ENCODE measurements around the gene NUP210.

Gene NUP210

DNA sequence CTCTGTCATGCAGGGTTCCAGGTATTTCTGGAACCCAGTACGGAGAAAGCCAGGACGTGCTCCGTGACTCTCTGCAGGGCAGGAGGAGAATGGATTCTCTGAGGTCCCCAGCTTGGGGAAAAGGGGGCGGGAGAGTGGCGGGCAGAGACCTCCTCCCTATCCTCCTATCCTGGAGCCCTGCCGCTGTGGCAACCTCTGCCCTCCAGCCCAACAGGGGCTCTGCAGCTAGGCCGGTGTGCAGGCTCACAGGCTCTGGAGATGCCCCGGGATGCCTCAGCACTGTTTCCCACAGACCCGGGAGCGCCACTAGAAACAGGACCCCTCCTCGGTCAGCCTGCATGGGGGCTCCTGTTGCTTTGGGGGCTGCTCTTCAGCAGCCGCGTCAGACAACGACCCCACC is 43.1 kb downstream of the NUP210 start:
- TF ChIP-seq GATA3 (IDR thresholded peaks at IDR 0.05; ENCODE audit: low read depth, low read length) = no peak

DNA sequence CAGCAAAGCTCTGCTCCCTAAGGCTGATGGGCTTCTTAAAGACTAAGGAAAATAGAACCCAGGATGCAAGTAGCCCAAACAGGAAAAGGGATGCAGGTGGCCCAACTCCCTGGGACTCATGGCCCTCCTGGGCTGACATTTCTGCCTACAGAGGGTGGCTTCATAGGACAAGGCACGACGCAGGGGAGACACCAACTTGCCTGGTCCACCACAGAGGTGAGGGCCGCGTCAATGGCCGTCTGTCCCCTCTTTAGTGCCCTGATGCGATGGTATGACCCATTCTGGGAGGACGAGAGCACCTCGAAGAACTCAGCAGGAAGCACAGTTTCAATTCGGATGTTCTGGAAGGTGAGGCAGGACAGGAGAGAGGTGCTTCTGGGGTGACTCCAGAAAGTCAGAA is 44.0 kb downstream of the NUP210 start:
- TF ChIP-seq GATA2 (IDR thresholded peaks at IDR 0.05; ENCODE audit: low read depth, low read length) = no peak
- no peak for TF ChIP-seq GATA3 (IDR thresholded peaks at IDR 0.05; ENCODE audit: low read depth, low read length)

DNA sequence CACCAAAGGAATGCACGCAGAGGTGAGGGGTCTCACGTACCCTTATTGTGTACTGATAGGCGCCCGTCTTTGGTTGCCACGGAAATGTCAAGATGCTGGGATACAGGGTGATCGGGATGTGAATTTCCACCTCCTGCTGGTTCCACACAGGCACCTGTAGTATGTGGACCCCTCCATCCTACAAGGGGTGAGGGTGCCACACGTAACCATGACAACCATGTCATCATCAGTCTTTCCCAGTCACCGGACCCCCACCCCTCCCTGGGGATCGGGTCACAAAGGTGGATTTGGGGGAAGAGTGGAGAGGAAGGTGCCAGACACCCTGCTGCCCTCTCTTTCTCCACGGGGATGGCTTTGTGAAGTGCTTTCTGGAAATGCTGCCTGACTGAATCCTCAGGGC is 44.7 kb downstream of the NUP210 start:
- no peak for TF ChIP-seq GATA3 (IDR thresholded peaks at IDR 0.05; ENCODE audit: low read depth, low read length)
- no peak for TF ChIP-seq GATA2 (IDR thresholded peaks at IDR 0.05; ENCODE audit: low read depth, low read length)

DNA sequence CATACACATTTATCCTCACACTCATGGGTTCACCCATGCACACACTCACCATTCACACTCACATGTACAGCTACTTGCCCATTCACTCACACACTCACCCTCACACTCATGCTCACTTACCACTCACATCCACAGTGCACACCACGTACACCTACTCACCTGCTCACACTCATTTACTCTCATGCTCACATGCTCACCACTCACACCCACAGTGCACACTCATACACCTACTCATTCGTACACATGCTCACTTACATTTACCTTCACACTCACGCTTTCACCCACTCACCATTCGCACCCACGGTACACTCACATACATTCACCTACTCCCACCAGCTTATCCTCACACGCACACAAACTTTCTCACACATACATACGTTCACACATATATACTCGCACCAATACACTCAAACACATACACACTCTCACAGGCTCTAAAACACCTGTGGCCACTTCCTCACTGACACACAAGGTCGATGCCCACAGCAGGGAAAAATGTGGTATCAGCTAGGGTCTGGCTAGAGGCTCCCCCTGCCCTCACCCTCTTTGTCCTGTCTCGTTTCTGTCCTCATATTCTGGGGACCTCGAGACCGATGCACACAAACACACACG is 46.0 kb downstream of the NUP210 start:
- no peak for TF ChIP-seq GATA2 (IDR thresholded peaks at IDR 0.05; ENCODE audit: low read depth, low read length)

DNA sequence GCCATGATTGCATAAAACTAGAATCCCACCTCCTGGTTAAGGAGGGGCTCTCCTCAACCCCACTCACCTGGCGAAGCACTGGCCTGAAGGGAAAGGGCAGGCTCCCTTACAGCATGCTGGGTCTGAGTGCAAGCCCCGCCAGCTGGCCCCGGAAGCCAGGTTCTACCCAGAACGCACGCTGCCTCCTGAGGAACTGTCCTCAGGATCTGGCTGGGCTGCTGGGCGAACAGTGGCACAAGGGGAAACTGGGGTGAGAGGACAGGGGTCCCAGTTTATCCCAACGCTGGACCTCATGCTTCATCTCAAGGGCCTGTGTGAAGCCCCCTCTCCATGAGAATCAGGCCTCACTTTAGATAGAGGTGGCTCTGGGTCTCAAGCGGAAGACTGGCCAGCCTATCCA is 47.5 kb downstream of the NUP210 start:
- TF ChIP-seq GATA3 (IDR thresholded peaks at IDR 0.05; ENCODE audit: low read depth, low read length) (no peak), GATA2 (IDR thresholded peaks at IDR 0.05; ENCODE audit: low read depth, low read length) (no peak)

DNA sequence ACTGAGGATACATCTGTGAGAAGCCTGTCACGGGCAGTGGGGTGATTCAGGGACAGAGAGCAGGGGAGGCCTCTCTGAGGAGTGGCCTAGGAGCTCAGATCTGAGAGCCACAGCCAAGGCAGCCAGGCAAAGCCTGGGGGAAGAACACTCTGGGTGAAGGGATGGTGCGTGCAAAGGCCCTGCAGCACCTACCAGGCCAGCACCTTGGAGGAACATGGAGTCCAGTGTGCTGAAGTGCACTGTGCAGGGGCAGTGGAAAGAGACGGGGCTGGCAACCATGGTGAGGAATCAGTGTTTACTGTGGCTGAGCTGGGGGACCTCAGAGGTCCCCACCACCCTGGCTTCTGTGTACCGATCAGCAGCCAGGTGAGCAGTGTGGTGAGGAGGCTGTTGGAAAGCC is 48.0 kb downstream of the NUP210 start:
- no peak for TF ChIP-seq GATA3 (IDR thresholded peaks at IDR 0.05; ENCODE audit: low read depth, low read length)
- TF ChIP-seq GATA2 (IDR thresholded peaks at IDR 0.05; ENCODE audit: low read depth, low read length) = no peak

DNA sequence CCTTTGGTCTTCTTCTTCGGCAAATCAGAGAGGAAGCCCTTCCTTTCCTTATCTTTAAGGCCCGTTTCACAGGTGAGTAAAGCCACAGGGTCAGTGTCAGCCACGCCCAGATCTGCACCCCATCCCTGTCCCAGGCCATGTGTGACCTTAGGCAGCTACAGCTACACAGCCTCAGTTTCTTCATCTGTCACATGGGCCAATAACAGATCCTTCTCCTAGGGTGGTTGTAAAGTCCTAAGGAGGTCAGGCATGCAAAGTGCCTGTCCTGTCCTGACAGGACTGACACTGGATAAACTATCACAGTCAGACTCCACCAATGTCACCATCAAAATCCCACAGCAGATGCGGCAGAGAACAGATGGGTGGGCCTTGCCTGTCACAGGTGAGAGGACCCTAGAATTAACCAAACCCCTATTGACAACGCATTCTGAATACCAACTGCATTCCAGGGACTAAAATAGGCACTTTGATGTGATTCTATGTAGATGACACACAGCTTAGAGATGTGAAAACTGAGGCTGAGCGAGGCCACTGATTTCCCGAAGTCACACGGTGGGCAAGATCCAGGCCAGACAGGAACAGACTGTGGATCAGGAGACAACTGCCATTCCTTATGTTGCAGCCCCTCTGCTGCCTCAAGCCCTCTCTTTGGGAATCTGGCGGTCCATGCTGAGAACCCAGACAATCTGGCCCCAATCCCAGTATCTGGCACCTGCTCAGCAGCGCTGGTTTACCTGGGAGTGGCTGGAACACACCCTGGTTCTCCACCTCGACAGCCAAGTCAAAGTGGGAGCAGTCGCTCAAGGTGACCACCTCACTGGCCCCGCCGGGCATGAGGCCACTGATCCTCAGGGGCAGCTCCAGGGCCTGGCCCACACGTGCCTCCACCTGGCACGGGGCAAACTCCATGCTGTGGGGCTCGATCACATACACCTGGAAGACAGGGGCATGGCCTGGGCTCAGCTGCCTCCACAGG is 48.7 kb downstream of the NUP210 start:
- no peak for TF ChIP-seq GATA3 (IDR thresholded peaks at IDR 0.05; ENCODE audit: low read depth, low read length)
- no peak for TF ChIP-seq GATA2 (IDR thresholded peaks at IDR 0.05; ENCODE audit: low read depth, low read length)

DNA sequence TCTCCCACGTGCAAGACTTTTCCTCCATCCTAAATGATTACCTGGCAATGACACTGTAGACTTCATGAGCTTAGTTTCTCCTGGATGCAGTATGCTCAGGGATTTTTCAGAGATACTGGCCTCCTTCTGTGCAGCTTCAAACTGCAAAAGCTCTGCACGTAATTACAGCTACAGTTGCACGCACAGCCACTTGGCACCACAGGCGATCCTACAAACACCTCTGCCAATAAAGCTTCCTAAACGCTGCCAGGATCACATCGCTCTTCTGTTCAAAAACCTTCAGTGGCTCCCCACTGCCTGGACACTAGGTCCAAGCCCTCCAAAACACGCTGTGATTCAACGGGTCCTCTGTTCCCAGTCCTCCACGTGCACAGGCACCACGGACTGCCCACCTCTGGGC is 49.5 kb downstream of the NUP210 start:
- TF ChIP-seq GATA2 (IDR thresholded peaks at IDR 0.05; ENCODE audit: low read depth, low read length) = no peak
- no peak for TF ChIP-seq GATA3 (IDR thresholded peaks at IDR 0.05; ENCODE audit: low read depth, low read length)

DNA sequence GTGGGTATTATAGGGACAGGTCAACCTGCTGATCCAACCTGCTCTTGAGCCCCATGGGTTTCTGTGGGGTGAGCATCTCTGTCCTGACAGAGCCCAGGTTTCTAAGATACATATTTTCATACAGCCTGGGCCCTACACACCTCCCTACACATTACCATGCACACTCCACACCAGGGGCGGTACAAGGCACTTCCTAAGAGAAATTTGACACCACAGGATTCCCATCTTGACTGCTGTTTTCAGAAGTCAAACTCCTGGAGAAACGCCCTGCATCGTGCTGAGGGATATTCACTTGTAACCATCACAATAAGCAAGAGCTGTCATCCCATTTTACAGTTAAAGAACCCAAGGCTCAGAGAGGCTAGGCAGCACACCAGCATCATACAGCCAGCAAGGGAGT is 50.1 kb downstream of the NUP210 start:
- no peak for TF ChIP-seq GATA3 (IDR thresholded peaks at IDR 0.05; ENCODE audit: low read depth, low read length)
- no peak for TF ChIP-seq GATA2 (IDR thresholded peaks at IDR 0.05; ENCODE audit: low read depth, low read length)

DNA sequence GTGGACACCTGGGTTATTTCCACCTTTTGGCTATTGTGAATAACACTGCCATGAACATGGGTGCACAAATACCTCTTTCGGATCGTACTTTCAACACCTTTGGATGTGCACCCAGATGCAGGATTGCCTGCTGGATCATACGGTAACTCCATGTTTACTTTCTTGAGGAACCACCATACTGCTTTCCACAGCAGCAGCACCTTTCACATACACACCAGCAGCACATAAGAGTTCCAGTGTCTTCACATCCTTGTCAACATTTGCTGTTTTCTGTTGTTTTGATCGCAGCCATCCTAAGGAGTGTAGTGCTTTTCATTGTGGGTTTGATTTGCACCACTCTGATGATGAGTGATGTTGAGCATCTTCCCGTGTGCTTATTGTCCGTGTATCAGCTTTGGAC is 51.3 kb downstream of the NUP210 start:
- no peak for TF ChIP-seq GATA2 (IDR thresholded peaks at IDR 0.05; ENCODE audit: low read depth, low read length)
- TF ChIP-seq GATA3 (IDR thresholded peaks at IDR 0.05; ENCODE audit: low read depth, low read length) = no peak

DNA sequence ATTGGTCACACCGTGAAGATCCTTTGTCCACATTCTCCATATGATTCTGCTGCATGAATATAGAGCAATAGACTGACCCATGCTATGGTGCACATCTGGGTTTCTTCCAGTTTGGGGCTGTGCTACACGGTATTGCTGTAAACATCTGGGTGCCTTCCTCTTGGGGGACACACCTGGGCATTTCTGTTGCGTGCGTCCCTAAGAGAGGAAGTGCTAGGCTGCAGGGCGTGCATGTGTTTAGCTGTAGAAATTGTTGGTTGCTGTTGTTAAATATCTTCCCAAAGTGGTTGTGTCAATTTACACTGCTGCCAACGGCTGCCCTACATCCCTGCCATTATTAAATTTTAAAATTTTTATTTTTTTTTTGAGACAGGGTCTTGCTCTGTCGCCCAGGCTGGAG is 52.4 kb downstream of the NUP210 start:
- TF ChIP-seq GATA3 (IDR thresholded peaks at IDR 0.05; ENCODE audit: low read depth, low read length) (no peak), GATA2 (IDR thresholded peaks at IDR 0.05; ENCODE audit: low read depth, low read length) (no peak)

DNA sequence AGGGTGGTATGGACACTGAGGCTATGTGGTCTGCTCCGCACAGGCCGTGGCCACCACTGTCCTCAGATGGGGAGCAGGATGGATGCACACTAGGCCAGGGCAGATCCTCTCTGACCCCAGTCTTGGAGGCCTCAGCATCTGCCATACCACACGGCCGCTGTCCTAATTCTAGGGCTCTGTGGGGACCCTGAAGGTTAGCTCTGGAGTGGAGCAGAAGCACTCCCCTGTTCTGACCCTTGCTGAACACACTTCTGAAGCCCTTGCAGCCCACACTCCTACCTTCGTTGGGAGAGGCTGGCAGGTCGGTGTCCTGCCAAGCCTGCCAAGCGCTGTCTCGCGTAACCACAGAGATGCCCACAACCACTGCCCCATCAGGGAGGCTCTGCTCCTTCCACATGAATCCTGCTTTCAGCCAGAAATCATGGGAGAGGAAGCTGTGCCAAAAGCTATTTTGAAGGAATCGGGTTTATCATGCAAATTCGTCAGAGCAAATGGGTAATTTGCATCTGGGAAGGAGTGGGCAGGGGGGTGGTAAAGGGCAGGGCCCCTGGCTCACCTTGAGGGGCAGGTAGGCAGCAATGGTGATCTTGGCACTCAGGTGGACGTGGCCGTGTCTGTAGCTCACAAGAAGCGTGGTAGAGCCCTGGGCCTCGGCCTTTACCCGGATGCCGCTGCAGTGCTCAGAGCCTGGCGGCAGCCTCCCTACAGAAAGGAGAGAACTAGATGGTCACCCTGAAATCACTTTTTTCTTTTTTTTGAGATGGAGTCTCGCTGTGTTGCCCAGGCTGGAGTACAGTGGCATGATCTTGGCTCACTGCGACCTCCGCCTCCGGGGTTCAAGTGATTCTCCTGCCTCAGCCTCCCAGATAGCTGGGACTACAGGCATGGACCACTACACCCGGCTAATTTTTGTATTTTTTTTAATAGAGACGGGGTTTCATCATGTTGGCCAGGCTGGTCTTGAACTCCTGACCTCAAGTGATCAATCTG is 54.4 kb downstream of the NUP210 start:
- TF ChIP-seq GATA2 (IDR thresholded peaks at IDR 0.05; ENCODE audit: low read depth, low read length) (no peak), GATA3 (IDR thresholded peaks at IDR 0.05; ENCODE audit: low read depth, low read length) (no peak)

DNA sequence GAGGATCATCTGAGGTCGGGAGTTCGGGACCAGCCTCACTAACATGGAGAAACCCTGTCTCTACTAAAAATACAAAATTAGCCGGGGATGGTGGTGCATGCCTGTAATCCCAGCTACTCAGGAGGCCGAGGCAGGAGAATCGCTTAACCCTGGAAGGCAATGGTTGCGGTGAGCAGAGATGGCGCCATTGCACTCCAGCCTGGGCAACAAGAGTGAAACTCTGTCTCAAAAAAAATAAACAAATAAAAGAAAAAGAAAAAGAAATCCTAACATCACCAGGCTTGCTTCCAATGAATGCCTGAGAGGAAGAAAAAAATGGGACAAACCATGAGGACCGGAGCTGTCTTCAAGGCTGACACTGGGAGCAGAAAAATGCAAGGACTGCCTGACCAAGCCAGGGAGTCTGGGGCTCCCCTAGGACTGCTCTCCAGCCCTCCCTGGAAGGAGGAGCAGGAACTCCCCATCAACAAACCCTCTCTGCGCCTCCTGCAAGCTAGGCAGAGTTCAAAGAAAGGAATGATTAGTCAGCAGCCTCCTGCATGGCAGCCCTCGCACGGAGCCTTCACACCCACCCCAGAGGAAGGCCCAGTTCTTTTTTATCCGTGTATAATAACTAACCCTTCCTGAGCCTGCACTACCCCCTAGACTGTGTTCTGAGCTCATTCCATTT is 55.4 kb downstream of the NUP210 start:
- TF ChIP-seq GATA3 (IDR thresholded peaks at IDR 0.05; ENCODE audit: low read depth, low read length) (no peak), GATA2 (IDR thresholded peaks at IDR 0.05; ENCODE audit: low read depth, low read length) (no peak)

DNA sequence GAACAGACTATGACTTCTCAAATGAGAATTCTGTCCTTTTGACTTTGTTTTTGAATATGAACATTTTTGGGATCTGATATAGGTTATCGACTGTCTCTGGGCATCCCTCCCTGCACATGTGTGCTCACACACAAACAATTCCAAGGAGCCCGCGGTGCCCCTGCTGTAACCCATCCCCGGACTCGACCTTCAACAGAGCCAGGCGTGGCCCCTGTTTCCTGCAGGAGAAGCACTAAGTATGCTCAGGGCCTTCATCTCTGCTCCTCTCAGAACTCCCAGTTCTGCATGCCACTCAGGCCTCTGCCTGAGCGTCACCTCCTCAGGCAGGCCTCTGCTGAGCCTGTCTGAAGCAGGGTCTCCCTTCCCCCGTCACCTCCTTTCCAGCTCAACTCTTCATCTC is 57.6 kb downstream of the NUP210 start:
- TF ChIP-seq GATA3 (IDR thresholded peaks at IDR 0.05; ENCODE audit: low read depth, low read length) = no peak
- no peak for TF ChIP-seq GATA2 (IDR thresholded peaks at IDR 0.05; ENCODE audit: low read depth, low read length)
